NCI-H446 (cell line): Measurements from ENCODE around the gene KIF25.

Experiments
- DNase-seq, 2 experiments: peaks; one replicate each; lab custom pipeline; 2025; lab: John Stamatoyannopoulos, UW

KIF25 gene

DNA sequence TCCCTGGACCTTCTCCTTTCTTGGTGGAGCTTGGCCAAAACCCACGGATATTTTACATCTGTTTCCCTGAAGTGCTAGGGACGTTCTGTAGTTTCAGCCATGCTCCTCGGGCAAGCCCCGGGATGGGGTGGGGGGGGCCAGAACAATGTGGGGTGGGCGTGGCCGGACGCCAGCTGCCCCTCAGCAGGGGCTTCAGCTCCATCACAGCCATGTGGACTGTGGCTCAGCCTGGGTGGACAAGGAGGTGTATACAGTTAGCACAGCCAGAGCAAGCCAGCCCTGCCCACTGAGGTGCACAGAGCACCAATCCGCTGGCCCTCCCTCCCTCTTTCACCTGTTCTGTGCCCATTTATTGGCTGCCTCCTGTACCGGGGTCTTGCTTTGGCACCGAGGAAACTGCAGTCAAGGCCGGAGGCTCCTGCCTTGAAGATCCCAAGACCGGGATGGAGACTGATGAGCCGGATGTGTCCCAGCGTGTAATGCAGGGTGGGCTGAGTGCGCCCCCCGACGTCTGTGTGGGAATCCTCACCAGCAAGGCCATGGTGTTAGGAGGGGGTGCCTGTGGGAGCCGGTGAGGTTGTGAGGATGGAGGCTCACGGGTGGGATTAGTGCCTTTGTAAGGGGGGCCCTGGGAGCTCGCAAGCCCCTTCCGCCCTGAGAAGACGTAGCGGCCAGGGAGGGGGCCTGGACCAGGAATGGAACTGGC lies 53.6 kb downstream of the KIF25 start:
- no peak for DNase-seq

DNA sequence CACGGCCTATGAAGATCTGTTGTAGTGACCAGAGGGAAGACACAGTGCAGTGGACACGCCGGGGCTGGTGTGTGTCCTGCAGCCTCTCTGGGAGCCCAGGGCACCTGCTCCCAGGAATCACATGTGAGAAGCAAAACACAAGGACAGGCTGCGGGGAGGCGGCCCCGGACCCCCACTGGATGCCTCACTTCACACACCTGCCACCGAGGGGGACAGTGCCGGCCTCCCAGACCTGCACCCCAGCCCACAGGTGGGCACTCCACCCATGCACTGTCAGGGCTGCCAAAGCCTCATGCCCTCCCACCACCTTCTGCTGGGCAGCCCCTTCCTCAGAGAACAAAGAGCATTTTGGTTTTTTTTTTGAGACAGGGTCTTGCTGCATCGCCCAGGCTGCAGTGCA lies 54.2 kb downstream of the KIF25 start:
- no peak for DNase-seq

DNA sequence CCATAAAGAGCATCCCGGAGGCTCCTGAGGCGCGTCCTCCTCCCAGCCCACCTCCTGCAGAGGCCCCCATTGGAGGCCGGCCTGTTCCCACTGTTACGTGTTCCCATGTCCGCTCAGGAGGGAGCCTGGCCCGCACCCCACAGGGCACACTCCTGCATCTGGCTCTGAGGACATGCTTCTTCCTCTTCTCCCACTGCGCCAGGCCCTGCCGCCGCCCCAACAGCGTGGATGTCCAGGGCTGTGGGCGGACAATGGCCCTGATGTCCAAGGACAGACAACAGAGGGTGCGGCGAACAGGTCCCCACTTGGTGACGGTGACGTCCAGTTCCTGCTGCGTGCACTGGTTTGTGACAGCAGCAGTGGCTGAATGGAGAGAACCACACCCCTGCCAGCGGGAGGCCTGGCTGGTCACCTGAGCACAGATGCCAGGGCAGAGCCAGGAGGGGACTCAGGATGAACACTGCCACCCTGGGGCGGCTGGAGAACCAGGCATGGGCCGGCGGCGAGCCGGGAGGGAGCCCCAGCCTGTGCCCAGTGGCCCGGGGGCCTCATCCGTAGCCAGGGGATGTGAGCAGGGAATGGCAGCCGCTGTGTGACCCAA lies 54.9 kb downstream of the KIF25 start:
- DNase-seq, result no peak

DNA sequence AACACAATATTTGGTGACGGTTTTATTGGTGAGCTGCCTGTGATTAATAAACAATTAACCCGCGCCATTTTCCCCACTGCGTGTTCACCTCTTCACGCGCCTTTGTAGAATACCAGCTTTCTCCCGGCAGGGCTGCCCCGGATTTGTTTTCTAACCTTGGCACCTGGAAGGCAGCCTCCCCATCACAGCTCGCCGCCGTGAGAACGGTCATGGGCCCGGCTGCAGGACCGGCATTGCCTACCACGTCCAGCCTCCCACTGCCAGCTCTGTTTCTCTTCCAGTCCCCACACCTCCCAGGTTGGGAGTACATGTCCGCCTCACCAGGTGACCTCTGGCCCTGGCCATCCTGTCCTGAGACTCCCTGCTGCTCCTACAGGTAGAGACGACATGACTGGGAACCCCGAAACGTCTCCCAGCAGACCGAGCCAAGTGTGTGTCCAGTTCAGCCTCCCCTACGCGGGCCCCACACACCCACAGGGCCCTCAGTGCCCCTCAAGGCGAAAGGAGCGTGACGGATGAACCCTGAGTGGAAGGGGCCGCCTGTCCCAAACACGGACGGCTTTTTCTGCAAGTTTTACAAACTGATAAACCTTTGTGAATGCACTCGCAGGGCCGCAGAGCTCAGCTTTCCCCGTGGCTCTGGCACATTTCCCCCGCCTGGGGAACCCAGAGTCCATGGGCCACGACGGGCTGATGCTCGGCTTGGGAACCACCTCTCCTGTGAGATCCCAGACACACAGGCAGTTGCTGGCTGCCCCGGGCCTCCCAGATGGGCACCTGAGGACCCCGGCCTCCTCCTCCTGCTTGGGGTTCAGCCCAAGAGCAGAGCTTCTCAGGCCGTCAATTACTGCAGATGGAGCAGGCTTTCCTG lies 55.9 kb downstream of the KIF25 start:
- no peak for DNase-seq

DNA sequence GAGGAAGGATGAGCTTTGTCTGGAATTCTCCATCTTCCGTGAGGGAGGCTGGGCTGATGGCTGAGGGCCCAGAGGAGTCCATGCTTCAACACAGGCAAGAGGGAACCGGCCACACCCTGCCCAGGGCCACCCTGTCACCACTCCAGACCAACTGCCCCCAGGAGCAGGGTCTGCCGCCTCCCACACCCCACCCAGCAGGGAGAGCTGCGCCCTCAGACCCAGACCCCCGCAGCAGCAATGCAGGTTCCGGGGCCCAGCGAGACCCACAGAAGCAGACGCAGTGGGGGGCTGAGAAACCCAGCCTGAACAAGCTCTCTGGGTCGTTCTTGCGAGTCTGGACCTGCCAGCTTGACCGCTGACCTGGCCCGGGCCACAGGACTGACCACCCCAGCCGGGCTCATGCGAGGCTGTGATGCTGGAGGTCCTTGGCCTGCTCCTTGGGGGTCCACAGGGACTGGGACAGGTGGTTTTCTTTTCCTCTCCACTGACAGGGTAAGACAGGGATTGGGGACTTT lies 56.5 kb downstream of the KIF25 start:
- no peak for DNase-seq

DNA sequence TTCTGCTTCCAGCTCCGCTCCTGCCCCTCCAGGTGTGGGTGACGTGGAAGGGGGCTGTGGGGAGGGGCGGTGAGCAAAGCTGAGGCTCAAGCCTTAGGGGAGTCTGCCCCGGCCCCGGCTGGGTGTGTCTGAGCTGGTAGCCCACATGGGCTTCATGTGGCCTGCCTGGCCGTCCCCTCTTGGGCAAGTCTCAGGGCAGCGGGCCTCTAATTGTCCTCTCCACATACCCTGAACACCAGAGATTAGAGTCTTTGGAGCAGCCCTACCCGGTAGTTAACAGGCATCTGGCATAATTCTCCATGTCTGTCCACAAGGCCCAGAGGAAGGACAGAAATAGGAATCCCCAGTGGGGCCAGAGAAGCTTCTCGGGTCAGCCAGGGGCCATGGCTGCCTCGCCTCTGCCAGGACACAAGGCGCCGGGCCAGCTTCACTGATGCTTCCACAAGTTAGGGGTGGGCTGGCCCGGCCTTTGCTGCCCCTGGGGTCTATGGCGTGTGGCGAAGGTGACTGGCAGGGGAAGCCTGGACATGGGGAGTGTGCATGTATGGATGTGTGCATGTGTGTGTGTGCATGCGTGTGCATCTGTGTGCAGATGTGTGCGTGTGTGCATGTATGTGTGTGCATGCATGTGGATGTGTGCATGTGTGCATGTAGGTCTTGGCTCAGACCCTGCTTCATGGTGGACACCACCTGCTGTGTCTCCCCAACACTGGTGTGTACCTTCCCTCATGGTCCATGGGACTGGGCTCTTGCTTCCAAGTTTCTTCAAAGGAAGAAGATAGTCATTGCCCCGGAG lies 57.5 kb downstream of the KIF25 start:
- DNase-seq, result no peak

DNA sequence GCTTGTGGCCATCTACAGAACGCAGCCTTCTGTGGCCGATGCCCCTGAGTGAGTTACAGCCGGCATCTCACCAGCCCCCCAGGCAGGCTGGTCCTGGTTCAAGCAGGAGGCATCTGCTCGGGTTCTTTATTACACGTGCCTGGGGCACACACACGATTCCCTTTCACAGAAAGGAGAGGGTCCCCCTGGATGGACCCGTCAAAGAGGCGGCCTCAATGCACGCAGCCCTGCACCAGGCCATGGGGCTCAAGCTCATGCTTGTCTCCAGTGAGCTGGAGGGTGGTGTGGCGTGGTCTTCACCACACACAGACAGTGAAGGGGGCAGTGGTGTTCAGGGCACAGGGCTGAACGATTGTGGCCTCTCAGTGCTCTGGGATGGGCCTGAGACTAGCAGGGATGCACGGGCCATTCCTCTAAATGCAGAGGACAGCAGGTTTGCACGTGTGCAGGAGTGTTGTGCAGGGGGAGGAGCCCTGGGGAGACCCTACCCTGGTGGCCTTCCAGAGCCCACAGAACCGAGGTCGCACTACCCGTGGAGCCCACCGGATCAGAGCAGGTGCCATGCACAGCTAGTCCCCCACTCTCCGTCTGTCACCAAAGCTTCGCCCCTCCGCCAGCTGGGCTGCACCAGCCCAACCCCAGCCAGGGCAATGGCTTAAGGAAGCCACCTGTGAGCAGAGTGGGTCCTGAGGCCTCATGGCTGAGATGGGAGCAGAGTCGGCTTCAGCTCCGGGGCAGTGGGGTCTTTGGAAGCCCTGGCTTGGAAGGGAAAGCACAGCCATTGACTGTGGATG lies 58.4 kb downstream of the KIF25 start:
- DNase-seq, result no peak

DNA sequence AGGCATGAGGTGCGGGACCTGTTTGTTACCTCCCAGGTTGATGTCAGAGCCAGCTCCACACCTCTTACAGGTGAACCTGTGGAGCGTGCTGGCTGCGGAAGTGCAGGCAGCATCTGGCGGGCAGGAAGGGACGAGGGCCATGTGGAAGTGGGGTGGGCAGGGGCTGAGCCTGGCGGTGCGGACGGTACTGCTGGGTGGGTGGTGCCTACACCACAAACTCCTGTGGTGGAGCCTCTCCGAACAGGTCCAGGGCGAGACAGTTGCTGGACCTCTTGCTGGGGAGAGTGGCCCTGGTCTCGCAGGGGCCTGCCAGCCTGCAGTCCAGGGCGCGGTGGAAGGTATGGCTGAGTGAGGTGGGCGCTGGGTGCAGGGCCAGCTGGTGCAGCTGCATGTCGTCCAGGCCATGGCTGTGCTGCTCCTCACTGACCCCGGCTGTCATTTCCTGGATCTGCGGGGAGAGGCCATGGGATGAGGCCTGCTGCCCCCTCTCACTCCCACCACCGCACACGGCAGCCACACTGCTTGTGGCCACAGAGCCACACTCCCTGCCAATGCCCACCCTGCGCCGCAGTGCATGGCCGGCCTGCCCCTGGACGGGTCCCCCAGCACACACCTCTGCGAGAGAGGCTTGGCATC lies 59.5 kb downstream of the KIF25 start:
- DNase-seq, result no peak

DNA sequence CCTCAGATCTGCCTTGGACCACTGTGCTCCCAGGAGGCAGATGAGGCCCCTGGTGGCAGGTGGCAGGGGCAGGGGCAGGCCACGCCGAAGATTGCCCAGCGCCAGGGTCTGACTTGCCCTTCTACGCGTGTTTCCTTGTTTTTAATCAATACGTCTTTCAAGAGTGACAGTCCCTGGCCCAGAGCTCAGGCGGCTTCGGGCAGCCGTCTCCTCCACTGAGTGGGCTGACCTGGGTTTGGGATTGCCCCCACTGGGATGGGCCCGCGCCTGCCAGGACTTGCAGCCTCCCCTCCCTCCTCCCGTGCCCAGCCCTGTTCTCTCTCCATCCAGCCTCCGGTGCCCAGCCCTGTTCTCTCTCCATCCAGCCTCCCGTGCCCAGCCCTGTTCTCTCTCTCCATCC lies 60.4 kb downstream of the KIF25 start:
- no peak for DNase-seq

DNA sequence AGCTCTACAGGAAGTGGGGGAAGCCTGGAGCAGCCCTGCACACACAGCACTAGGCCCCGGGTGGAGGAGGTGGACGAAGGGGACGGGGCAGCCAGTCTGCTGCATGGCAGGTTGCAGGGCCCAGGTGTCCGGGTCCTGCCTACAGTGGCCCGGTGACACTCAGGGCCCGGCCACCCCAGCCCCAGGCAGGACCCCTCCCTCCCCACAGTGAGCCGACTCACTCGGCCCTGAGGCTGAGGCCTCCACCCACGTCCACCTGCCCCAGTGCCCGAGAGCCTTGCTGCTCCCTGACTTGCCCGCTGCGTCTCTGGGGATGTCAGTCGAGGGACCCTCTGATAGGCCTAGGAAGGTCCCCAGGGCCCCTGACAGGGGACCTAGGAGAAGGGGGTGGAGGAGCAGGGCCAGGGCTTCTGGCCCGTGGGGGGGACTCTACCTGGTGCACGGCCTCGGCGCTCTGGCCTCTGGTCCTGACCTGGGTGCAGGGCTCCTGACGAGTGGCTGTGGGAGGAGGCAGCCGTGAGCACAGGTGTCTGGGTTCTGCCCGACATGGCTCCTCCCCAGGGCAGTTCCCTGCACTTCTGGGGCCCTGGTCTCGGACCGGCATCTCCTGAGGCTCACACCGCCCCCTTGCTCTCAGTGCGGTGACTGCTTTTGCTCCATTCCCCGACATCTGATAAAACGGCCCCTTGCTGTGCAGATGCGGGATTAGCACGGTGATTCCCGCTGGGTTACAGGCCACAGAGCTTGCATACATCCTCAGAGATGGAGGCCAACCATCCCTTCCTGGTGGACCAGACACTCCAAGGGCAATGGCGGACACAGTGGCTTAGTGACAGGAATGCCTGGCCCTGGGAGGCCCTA lies 61.5 kb downstream of the KIF25 start:
- no peak for DNase-seq

DNA sequence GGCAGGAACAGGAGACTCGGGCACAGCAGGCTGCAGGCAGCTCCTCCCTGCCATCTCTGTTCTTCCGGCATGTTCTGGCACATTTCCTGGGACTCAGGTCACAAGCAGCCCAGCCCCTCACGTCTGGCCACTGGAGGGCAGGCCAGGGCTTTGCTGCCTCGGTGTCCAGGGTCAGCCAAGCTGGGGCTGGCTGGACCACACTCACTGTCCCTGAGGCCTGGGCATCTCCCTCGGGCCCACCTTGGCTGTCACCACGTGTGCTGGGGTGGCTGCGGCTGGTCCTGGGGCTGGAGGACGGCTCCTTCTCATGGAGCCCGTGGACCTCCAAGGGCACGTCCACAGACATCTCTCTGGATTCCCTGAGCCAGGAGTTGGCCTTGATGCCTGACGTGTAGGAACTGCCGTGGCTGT lies 63.1 kb downstream of the KIF25 start:
- DNase-seq, result peak in 1 of 2 experiments; percentile 2

DNA sequence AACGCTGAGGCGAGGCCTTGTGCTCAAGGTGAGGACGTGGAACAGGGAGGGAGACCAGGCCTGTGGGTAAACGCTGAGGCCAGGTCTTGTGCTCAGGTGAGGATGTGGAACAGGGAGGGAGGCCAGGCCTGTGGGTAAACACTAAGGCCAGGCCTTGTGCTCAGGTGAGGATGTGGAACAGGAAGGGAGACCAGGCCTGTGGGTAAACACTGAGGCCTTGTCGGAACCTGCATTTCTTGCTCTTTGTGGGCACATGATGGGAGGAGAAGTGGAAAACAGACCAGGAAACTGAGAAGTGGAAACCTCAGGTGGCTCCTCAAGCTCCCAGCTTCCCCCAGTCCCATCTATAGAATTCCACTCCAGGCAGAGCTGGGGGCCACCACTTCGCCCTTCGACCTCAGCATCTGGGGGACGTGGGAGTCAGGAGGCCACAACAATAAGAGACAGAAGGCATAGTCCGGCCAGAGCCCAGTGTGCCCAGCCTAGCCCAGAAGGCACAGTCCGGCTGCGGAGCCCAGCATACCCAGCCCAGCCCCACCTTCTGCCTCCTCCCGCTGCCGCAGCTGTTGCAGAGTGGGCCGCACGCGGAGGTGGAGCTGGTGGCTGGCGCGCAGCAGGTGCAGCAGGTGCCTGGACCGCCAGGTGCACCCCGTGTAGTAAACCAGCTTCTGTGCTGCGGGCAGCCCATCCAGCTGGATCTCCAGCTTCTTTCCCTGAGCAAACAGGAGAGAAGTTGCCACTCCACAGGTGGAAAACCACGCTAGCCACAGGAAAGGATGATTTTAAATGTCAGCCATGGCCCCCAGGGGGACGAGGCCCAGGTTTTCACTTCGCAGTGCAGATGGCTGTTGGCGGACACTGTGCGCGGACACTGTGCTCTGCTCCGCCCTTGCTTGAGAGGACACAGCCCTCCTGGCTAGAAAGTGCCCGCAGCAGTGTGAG lies 64.1 kb downstream of the KIF25 start:
- no peak for DNase-seq

DNA sequence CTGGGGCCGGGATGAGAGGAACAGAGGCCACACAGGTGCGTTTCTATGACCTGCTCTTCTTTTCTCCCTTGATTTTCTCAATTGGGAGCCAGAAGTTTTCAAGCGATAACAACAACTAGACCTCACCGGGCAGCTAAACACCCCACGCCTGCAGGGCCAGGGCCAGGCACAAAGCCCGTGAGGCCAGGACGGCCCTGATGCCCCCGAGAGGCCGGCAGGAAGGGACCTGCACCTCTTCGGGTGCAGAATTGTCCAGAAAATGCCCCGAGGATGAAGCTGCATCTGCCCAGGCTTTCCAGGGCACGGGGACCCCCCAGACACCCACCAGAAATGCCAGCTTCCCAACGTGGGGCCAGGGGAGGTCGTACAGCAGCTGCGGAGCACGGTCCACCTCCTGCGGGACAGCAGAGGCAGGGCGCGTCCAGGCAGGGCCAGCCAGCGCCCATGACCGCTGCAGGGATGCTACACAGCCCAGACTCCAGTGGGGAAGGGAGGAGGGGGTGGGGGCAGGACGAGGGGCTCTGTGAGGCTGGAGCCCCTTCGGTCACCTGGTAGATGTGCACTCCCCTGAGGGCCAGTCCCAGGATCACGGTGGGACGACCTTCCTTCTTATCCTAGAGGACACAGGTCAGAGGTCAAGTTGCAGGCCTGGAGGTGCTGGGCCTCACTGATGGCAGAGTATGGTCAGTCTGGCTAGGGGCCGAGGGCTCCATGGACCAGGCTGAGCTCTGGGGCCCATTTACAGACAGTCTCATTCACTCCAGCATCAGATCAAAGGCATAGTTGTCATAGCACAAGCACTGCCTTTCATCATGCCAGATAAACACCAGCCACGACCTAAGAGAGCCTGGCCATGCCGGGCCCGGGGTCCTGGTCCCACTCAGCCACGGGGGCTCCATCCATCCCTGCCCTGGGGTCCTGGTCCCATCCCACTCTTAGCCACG lies 65.1 kb downstream of the KIF25 start:
- no peak for DNase-seq

DNA sequence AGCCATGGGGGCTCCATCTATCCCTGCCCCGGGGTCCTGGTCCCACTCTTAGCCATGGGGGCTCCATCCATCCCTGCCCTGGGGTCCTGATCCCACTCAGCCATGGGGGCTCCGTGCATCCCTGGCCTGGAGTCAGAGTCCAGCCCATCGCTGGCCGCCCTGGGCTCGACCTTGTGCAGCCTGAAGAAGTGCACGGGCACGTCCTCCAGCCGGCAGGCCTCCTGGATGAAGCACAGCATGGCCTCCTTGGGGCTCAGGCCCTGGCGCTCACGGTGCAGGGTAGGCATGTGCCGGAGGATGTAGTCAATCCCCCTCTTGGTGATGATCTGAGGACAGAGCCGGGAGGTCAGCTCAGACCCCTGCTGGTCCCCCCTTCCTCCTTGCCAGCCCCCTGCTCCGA lies 66.0 kb downstream of the KIF25 start:
- no peak for DNase-seq

DNA sequence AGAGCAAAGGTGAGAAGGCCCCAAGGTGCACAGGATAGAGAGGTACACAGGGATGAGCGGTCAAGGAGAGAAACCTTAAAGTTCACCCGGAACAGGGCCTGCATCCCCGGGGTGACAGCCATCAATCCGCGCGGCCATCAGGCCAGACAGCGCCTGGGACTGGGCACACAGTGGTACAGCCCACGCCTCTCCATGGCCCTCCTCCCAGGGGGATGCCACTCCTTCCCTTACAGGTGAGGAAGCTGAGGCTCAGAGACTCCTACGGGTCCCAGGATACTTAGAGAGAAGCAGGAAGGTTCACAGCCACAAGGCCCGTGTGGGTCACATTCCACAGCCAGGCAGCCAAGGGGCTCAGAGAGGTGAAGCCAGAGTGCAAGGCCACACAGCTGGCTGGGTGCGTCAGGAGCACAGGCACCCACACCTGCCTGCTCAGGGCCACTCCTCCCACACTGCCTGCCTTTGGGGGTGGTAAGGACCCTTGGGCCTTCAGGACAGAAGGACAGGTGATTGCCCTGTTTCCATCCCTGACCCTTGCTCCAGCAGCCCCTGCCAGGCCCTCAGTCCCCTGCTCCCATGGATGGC lies 66.8 kb downstream of the KIF25 start:
- DNase-seq, result no peak

DNA sequence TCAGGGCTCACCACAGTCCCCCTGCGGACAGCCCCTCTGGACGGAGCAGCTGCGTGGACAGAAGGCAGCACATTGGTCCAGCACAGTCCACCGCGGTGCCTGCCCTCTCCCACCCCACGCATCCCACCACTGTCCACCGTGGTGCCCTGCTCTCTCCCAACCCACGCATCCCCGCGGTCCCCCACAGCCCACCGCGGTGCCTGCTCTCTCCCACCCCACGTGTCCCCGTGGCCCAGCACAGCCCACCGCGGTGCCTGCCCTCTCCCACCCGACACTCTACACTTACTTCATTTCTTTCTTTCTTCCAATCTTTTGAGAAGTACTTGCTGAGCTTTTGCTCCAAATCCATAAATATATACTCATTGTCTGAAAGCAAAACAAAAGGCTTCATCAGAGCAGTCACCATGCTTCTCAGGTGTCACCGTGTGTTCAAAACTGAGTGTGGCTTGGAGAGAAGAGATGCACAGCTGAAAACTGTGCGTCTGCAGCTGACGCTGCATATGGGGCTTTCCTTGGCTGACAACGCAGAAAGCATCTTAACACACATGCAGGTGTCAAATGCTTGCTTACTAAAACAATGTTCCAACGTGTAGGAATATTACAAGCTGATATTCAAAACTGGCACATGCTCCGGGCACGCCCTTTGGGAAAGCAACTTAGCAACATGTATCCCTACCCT lies 69.7 kb downstream of the KIF25 start:
- no peak for DNase-seq
